NT2/D1 (cell line): ENCODE results near the gene ANKRD65.
"Not testable (repeated sequence)": the region's sequence is repeated elsewhere in the genome, so short reads cannot be mapped to it uniquely, and the experiment has no call there.

Experiments used
- SUZ12 ChIP-seq: IDR thresholded peaks from 2 replicates; pipeline ENCODE4 v1.6.1; 2011; ENCODE audit not compliant: insufficient read length, insufficient read depth; ENCODE audit errors: extremely low read depth
- YY1 ChIP-seq: IDR thresholded peaks from 2 replicates; pipeline ENCODE4 v1.6.1; 2011; ENCODE audit not compliant: insufficient read length, insufficient read depth

GRCh38 chr1:1385339-1385738 is 35.7 kb downstream of the ANKRD65 start:
- TF ChIP-seq YY1, SUZ12: not testable (repeated sequence)
